ENCODE results near the gene KLK13.

The KLK13 gene

GRCh38 chr19:51018745-51019543 lies 45.9 kb downstream of the KLK13 start:
- no peak for DNase-seq

GRCh38 chr19:51016798-51017683 lies 47.9 kb downstream of the KLK13 start:
- DNase-seq: peak; percentile 18

- no peak for DNase-seq
Measured at GRCh38 chr19:51015691-51016267, 49.1 kb downstream of the KLK13 start.

GRCh38 chr19:51014242-51014641 lies 50.6 kb downstream of the KLK13 start:
- no peak for DNase-seq

- no peak for DNase-seq
Measured at GRCh38 chr19:51012661-51013190, 52.2 kb downstream of the KLK13 start.

GRCh38 chr19:51010066-51010795 lies 54.7 kb downstream of the KLK13 start:
- DNase-seq: no peak

- DNase-seq: no peak
Measured at GRCh38 chr19:51009061-51009891, 55.6 kb downstream of the KLK13 start.

GRCh38 chr19:51007488-51007887 lies 57.4 kb downstream of the KLK13 start:
- DNase-seq: no peak

GRCh38 chr19:51006406-51006805 lies 58.5 kb downstream of the KLK13 start:
- no peak for DNase-seq

All from activated CD4-positive, alpha-beta T cell treated with anti-CD3 and anti-CD28 coated beads, Interleukin-10, Interleukin-2, amounts not matched to agents 100 ng/mL and 50 ng/mL, durations not matched to agents 16 hours and 8 hours (primary cell).